Measurements from ENCODE around the gene DEXI.

GRCh38 chr16:10896165-10896564 lies 46.1 kb downstream of the DEXI start:
- TF ChIP-seq POLR2A (IDR thresholded peaks at IDR 0.05) (no peak), CTCF (IDR thresholded peaks at IDR 0.05) (no peak), EP300 (IDR thresholded peaks at IDR 0.05) (no peak)
